ENCODE measurements around the gene NID1.
"Not testable (repeated sequence)": the region's sequence is repeated elsewhere in the genome, so short reads cannot be mapped to it uniquely, and the experiment has no call there.

Gene NID1

GRCh38 chr1:235995511-235995910, 69.4 kb downstream of the NID1 start:
- DNase-seq = no peak

- no peak for DNase-seq
Observed at GRCh38 chr1:235993652-235994051, 71.2 kb downstream of the NID1 start.

- no peak for DNase-seq
Observed at GRCh38 chr1:235992868-235993267, 72.0 kb downstream of the NID1 start.

- no peak for DNase-seq
Observed at GRCh38 chr1:235992346-235992745, 72.5 kb downstream of the NID1 start.

GRCh38 chr1:235990330-235990795, 74.5 kb downstream of the NID1 start:
- DNase-seq = no peak

- no peak for DNase-seq
Observed at GRCh38 chr1:235989105-235989504, 75.8 kb downstream of the NID1 start.

GRCh38 chr1:235986869-235987268, 78.0 kb downstream of the NID1 start:
- DNase-seq = no peak

GRCh38 chr1:235984041-235984825, 80.7 kb downstream of the NID1 start:
- no peak for DNase-seq

GRCh38 chr1:235980976-235981375, 83.9 kb downstream of the NID1 start:
- no peak for DNase-seq

- DNase-seq = no peak
Observed at GRCh38 chr1:235979716-235980333, 85.1 kb downstream of the NID1 start.

GRCh38 chr1:235979176-235979575, 85.7 kb downstream of the NID1 start:
- no peak for DNase-seq

GRCh38 chr1:235976490-235976889, 88.4 kb downstream of the NID1 start:
- no peak for DNase-seq

- DNase-seq = no peak
Observed at GRCh38 chr1:235974616-235975015, 90.3 kb downstream of the NID1 start.

GRCh38 chr1:235972691-235973090, 92.2 kb downstream of the NID1 start:
- not testable (repeated sequence) for DNase-seq

- DNase-seq = no peak
Observed at GRCh38 chr1:235972311-235972689, 92.6 kb downstream of the NID1 start.

- peak; percentile 78 for DNase-seq
Observed at GRCh38 chr1:235971571-235972310, 93.1 kb downstream of the NID1 start.

GRCh38 chr1:235971020-235971419, 93.9 kb downstream of the NID1 start:
- DNase-seq = no peak

- DNase-seq = no peak
Observed at GRCh38 chr1:235968831-235969230, 96.1 kb downstream of the NID1 start.

GRCh38 chr1:235966134-235966533, 98.8 kb downstream of the NID1 start:
- DNase-seq = not testable (repeated sequence)

GRCh38 chr1:235960809-235961208, 104.1 kb downstream of the NID1 start:
- peak; percentile 14 for DNase-seq

- no peak for DNase-seq
Observed at GRCh38 chr1:235958021-235958420, 106.9 kb downstream of the NID1 start.

GRCh38 chr1:235955777-235956176, 109.1 kb downstream of the NID1 start:
- DNase-seq = no peak
